Transverse colon (tissue), 3 donors: Measurements from ENCODE around the gene NUMB.

Experiments used
- CTCF ChIP-seq, 5 experiments: fragments of 200-600 bp in 3 of 5; fragments of 450-650 bp in 2 of 5; sonication (generic) in 3 of 5; IDR thresholded peaks; 1 replicate in 2 of 5; 2 replicates in 3 of 5; pipeline ENCODE4 v1.5.1; 2016 to 2017; ENCODE audit warnings: antibody characterized with exemption in 5 of 5, inconsistent platforms in 3 of 5, mild to moderate bottlenecking in 2 of 5, moderate library complexity in 1 of 5
- POLR2A ChIP-seq: fragments of 450-650 bp; IDR thresholded peaks from one replicate; pipeline ENCODE4 v1.6.1; 2016; ENCODE audit warnings: antibody characterized with exemption, mild to moderate bottlenecking, moderate library complexity

- TF ChIP-seq CTCF (IDR thresholded peaks at IDR 0.05) (no peak), POLR2A (no peak)
Measured at GRCh38 chr14:73463411-73463810, 5.1 kb upstream of the NUMB start.
